Smooth muscle cell (in vitro differentiated cells): Measurements from ENCODE around the gene TMEM242. TPM values are rescaled to one million over a fixed set of nuclear protein-coding genes. Genes with fewer than 3 reads are reported as not detected.

ENCODE experiments used
- DNase-seq: peaks from one replicate; lab custom pipeline; 2025; ENCODE audit not compliant: unreplicated experiment; lab: John Stamatoyannopoulos, UW
- H2AFZ ChIP-seq: fragments of 200-600 bp; sonication (generic); 2 replicates; pipeline ENCODE4 v1.6.0; 2016; ENCODE audit warnings: antibody characterized with exemption, low read depth, mild to moderate bottlenecking
- H3F3A ChIP-seq: fragments of 200-600 bp; sonication (generic); 2 replicates; pipeline ENCODE4 v1.6.0; 2017; ENCODE audit warnings: antibody characterized with exemption, low read depth
- H3K27ac ChIP-seq: fragments of 200-600 bp; sonication (generic); 2 replicates; pipeline ENCODE4 v1.5.1; 2016; ENCODE audit warnings: low read depth, mild to moderate bottlenecking
- H3K27me3 ChIP-seq: fragments of 200-600 bp; sonication (generic); 2 replicates; pipeline ENCODE4 v1.6.1; 2016; ENCODE audit warnings: low read depth, mild to moderate bottlenecking
- H3K36me3 ChIP-seq: fragments of 200-600 bp; sonication (generic); 2 replicates; pipeline ENCODE4 v1.5.1; 2016; ENCODE audit warnings: low read depth
- H3K4me1 ChIP-seq: fragments of 200-600 bp; sonication (generic); 2 replicates; pipeline ENCODE4 v1.5.1; 2016; ENCODE audit warnings: low read depth
- H3K4me2 ChIP-seq: fragments of 200-600 bp; sonication (generic); 2 replicates; pipeline ENCODE4 v1.6.0; 2016; ENCODE audit warnings: mild to moderate bottlenecking
- H3K4me3 ChIP-seq: fragments of 200-600 bp; sonication (generic); 2 replicates; pipeline ENCODE4 v1.5.1; 2016; ENCODE audit warnings: mild to moderate bottlenecking
- H3K79me2 ChIP-seq: fragments of 200-600 bp; sonication (generic); 2 replicates; pipeline ENCODE4 v1.6.0; 2016; ENCODE audit warnings: low read depth, mild to moderate bottlenecking
- H3K9ac ChIP-seq: fragments of 200-600 bp; sonication (generic); 2 replicates; pipeline ENCODE4 v1.6.0; 2016; ENCODE audit warnings: low read depth
- H3K9me3 ChIP-seq: fragments of 200-600 bp; sonication (generic); replicated peaks from 2 replicates; pipeline ENCODE4 v1.5.1; 2016; ENCODE audit warnings: low read depth
- H4K20me1 ChIP-seq: fragments of 200-600 bp; sonication (generic); 2 replicates; pipeline ENCODE4 v1.6.0; 2016; ENCODE audit warnings: low read depth
- CTCF ChIP-seq: fragments of 200-600 bp; sonication (generic); IDR thresholded peaks from 2 replicates; pipeline ENCODE4 v1.5.1; 2017; ENCODE audit warnings: borderline replicate concordance, mild to moderate bottlenecking, antibody characterized with exemption; ENCODE audit not compliant: insufficient read depth, poor library complexity, severe bottlenecking
- WGBS: methylation state at CpG from one replicate; pipeline ENCODE4 v1.1.7; 2016; ENCODE audit warnings: low lambda C conversion rate; 5-methylcytosine and 5-hydroxymethylcytosine counted together
- polyA plus RNA-seq: library from polyadenylated mRNA; unstranded; fragments of >200 nt; fragmentation: Nextera tagmentation; extraction: Ambion mirVana; gene quantifications from 2 replicates; pipeline ENCODE4 v1.2.1, GENCODE V29; 2016
- total RNA-seq: library from RNA; depleted of rRNA; stranded (reverse); fragments of >200 nt; gene quantifications from 2 replicates; pipeline ENCODE4 v1.2.3, GENCODE V29; 2014

The TMEM242 gene
- total and polyA plus RNA-seq, 2 experiments from 2014 or later, result 7.0 to 13.3 TPM

DNA sequence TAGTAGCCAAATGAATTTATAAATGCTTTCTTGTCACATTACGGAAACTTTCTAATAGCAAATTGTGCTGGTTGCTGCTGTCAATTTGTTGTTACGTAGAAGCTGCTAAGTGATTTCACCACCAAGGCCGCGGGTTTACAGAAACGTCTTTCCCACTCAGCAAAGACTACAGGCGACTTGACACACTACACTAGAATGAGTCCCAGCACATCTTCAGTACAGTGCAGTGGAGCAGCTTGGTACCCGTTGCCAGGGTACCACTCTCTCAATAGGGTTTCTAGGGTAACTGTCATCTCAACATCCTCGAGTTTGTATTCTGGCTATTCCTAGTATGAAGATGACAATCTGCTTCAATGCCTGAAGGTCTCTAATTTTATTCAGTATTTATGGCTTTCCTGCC lies 35.0 kb upstream of the TMEM242 start:
- H3K36me3 ChIP-seq, result no peaks in the 10 kb centered on the region
- no peaks in the 10 kb centered on the region for H3K9me3 ChIP-seq
- H3K4me3 ChIP-seq, result no peak overlapping the region
- no peak overlapping the region for H3K4me2 ChIP-seq
- H3K27me3 ChIP-seq, result peaks cover 2% of the 10 kb centered on the region
- H3K79me2 ChIP-seq, result no peaks in the 10 kb centered on the region
- no peaks in the 10 kb centered on the region for H4K20me1 ChIP-seq
- H3K9ac ChIP-seq, result no peak overlapping the region
- TF ChIP-seq CTCF, result no peak
- no peak overlapping the region for H3K27ac ChIP-seq
- no peak for DNase-seq
- 88% methylated on average over 8 of the region's 8 CpGs for WGBS
- H3F3A ChIP-seq, result no peaks in the 10 kb centered on the region
- H3K4me1 ChIP-seq, result no peaks in the 10 kb centered on the region
- no peak overlapping the region for H2AFZ ChIP-seq

GRCh38 chr6:157346373-157346772 lies 23.1 kb upstream of the TMEM242 start:
- Histone ChIP-seq H3F3A (no peaks in the 10 kb centered on the region), H4K20me1 (no peaks in the 10 kb centered on the region), H3K4me1 (no peaks in the 10 kb centered on the region), H3K9me3 (no peaks in the 10 kb centered on the region), H3K36me3 (no peaks in the 10 kb centered on the region), H3K79me2 (no peaks in the 10 kb centered on the region), H3K27ac (no peak overlapping the region), H3K27me3 (peaks cover 12% of the 10 kb centered on the region), H2AFZ (no peak overlapping the region), H3K9ac (no peak overlapping the region), H3K4me2 (no peak overlapping the region), H3K4me3 (no peak overlapping the region)
- DNase-seq, result no peak
- 95% methylated on average over 2 of the region's 2 CpGs for WGBS
- no peak for TF ChIP-seq CTCF

DNA sequence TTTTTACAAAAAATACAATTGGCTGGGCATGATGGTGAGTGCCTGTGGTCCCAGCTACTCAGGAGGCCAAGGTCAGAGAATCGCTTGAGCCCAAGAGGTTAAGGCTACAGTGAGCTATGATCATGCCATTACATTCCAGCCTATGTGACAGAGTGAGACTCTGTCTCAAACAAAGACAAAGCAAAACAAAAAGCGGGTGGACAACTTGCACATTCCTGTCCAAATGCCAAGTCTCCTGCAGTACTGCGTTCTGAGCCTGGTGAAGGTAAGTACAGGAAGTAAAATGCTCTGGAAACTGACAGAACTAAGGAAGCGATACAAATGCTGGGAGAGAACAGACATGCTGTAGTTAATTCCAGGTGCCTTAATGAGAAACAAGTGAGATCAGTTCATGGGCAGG lies 20.4 kb upstream of the TMEM242 start:
- 84% methylated on average over 4 of the region's 4 CpGs for WGBS

More for the DNA sequence above, 20.4 kb upstream of the TMEM242 start:
- no peaks in the 10 kb centered on the region for H3K36me3 ChIP-seq
- H4K20me1 ChIP-seq, result no peaks in the 10 kb centered on the region
- no peak overlapping the region for H3K27ac ChIP-seq
- H3K9ac ChIP-seq, result no peak overlapping the region
- H3K4me3 ChIP-seq, result no peak overlapping the region
- no peak for TF ChIP-seq CTCF
- no peaks in the 10 kb centered on the region for H3K9me3 ChIP-seq
- H3K79me2 ChIP-seq, result no peaks in the 10 kb centered on the region
- H3F3A ChIP-seq, result no peaks in the 10 kb centered on the region
- H3K27me3 ChIP-seq, result peaks cover 12% of the 10 kb centered on the region
- H3K4me2 ChIP-seq, result no peak overlapping the region
- DNase-seq, result no peak
- H2AFZ ChIP-seq, result no peak overlapping the region
- H3K4me1 ChIP-seq, result no peaks in the 10 kb centered on the region
